Sigmoid colon (tissue), 4 donors: ENCODE measurements around the gene COMP.

ENCODE experiments used
- CTCF ChIP-seq, 4 experiments: fragments of 450-650 bp in 3 of 4; fragments of 200-600 bp in 1 of 4; IDR thresholded peaks; one replicate each; pipeline ENCODE4 v1.5.1; 2016 to 2019; ENCODE audit warnings: antibody characterized with exemption in 4 of 4, mild to moderate bottlenecking in 3 of 4, moderate library complexity in 2 of 4
- EP300 ChIP-seq, 4 donors: sonication (generic); formaldehyde crosslinking; IDR thresholded peaks; one replicate each; pipeline ENCODE4 v1.6.1; 2017; ENCODE audit warnings: antibody characterized with exemption in 4 of 4
- POLR2A ChIP-seq, 2 donors: fragments of 450-650 bp; IDR thresholded peaks; one replicate each; pipeline ENCODE4 v1.6.1; 2016; ENCODE audit warnings: antibody characterized with exemption in 2 of 2, mild to moderate bottlenecking in 2 of 2, moderate library complexity in 2 of 2
- POLR2AphosphoS5 ChIP-seq, 4 donors: sonication (generic); formaldehyde crosslinking; IDR thresholded peaks; one replicate each; pipeline ENCODE4 v1.6.1; 2017; ENCODE audit warnings: antibody characterized with exemption in 4 of 4

- TF ChIP-seq CTCF (IDR thresholded peaks at IDR 0.05) (no peak), POLR2AphosphoS5 (IDR thresholded peaks at IDR 0.05) (no peak), POLR2A (IDR thresholded peaks at IDR 0.05) (no peak), EP300 (IDR thresholded peaks at IDR 0.05) (no peak)
Measured at GRCh38 chr19:18754501-18754900, 36.6 kb downstream of the COMP start.
